Spleen (tissue), 11 donors: ENCODE results near the gene KRTAP12-4. TPM values are rescaled to one million over a fixed set of nuclear protein-coding genes. Genes with fewer than 3 reads are reported as not detected.
"Not testable (repeated sequence)": the region's sequence is repeated elsewhere in the genome, so short reads cannot be mapped to it uniquely, and the experiment has no call there.

Experiments used
- DNase-seq: peaks from one replicate; pipeline ENCODE4 v3.0.0-alpha.2; 2020
- H3K27ac ChIP-seq, 8 donors: fragments of 200-600 bp; sonication (generic) in 7 of 8; 1 replicate in 4 of 8; 2 replicates in 4 of 8; pipeline versions ENCODE4 v1.5.0 to v1.8.0; 2016 to 2021; ENCODE audit warnings: inconsistent platforms in 4 of 8, mild to moderate bottlenecking in 4 of 8, moderate library complexity in 1 of 8
- H3K27me3 ChIP-seq, 7 donors: fragments of 200-600 bp; sonication (generic) in 6 of 7; replicated peaks in 1 of 7; 1 replicate in 4 of 7; 2 replicates in 3 of 7; pipeline versions ENCODE4 v1.5.0 to v1.8.0; 2016 to 2021; ENCODE audit warnings: inconsistent platforms in 3 of 7, mild to moderate bottlenecking in 1 of 7
- H3K36me3 ChIP-seq, 6 donors: fragments of 200-600 bp; sonication (generic) in 5 of 6; 1 replicate in 4 of 6; 2 replicates in 2 of 6; pipeline versions ENCODE4 v1.5.0 to v1.8.0; 2016 to 2021; ENCODE audit warnings: inconsistent platforms in 2 of 6
- H3K4me1 ChIP-seq, 6 donors: fragments of 200-600 bp; sonication (generic) in 5 of 6; 1 replicate in 3 of 6; 2 replicates in 3 of 6; pipeline versions ENCODE4 v1.5.0 to v1.8.0; 2016 to 2021; ENCODE audit warnings: inconsistent platforms in 3 of 6
- H3K4me3 ChIP-seq, 8 donors: fragments of 200-600 bp; sonication (generic) in 7 of 8; 1 replicate in 4 of 8; 2 replicates in 4 of 8; pipeline versions ENCODE4 v1.5.0 to v1.8.0; 2016 to 2021; ENCODE audit warnings: inconsistent platforms in 4 of 8, mild to moderate bottlenecking in 4 of 8, moderate library complexity in 2 of 8
- H3K9me3 ChIP-seq, 8 donors: fragments of 200-600 bp; sonication (generic) in 7 of 8; 1 replicate in 4 of 8; 2 replicates in 4 of 8; pipeline versions ENCODE4 v1.5.0 to v1.8.0; 2016 to 2021; ENCODE audit warnings: inconsistent platforms in 4 of 8
- CTCF ChIP-seq, 11 experiments: fragments of 200-600 bp in 7 of 11; fragments of 450-650 bp in 4 of 11; sonication (generic) in 4 of 11; IDR thresholded peaks in 8 of 11; conservative IDR thresholded peaks in 3 of 11; 1 replicate in 7 of 11; 2 replicates in 4 of 11; pipeline versions ENCODE4 v1.4.0 to v1.8.0; 2016 to 2021; ENCODE audit warnings: antibody characterized with exemption in 11 of 11, inconsistent platforms in 4 of 11, mild to moderate bottlenecking in 1 of 11
- POLR2A ChIP-seq, 3 donors: fragments of 450-650 bp; IDR thresholded peaks; one replicate each; pipeline ENCODE4 v1.5.1; 2017; ENCODE audit warnings: antibody characterized with exemption in 3 of 3, mild to moderate bottlenecking in 1 of 3
- POLR2AphosphoS5 ChIP-seq, 3 donors: sonication (generic); formaldehyde crosslinking; IDR thresholded peaks; one replicate each; pipeline ENCODE4 v1.5.1; 2017; ENCODE audit warnings: antibody characterized with exemption in 3 of 3
- WGBS, 5 donors: extraction: QIAGEN DNeasy Blood & Tissue Kit in 3 of 5; methylation state at CpG; one replicate each; pipeline versions ENCODE4 v1.1.5 to v1.1.7; 2013 to 2018; 5-methylcytosine and 5-hydroxymethylcytosine counted together
- intact Hi-C: fragments of 100-400 bp; cut with DNase I; formaldehyde crosslinking; loops from one replicate; pipeline ENCODE4 v1.15.0; 2023; ENCODE audit warnings: low total_unique reads
- polyA plus RNA-seq, 3 donors: library from polyadenylated mRNA; stranded (reverse); fragments of 200-250 nt; gene quantifications; one replicate each; pipeline ENCODE4 v1.2.1, GENCODE V29; 2013
- total RNA-seq, 7 donors: library from RNA; depleted of rRNA in 3 of 7; stranded (reverse); fragments of >200 nt in 3 of 7; fragmentation: NEBNext Ultra II Directional in 4 of 7; extraction: Animal tissue kit (Norgen Biotek cat#: 25700) in 4 of 7; gene quantifications; one replicate each; pipeline versions ENCODE4 v1.1.0 to v1.2.1, GENCODE V29; 2016 to 2021
- donor health status: healthy with polysubstance abuse.
- donor health status: DM: no; HTN: no; CAD: no; lungs with moderate emphysema.
- donor health status: DM: no; HTN: no; CAD: no.
- donor health status: Bipolar disorder and iron deficiency.
- donor health status: healthy.
- donor health status: DM: no; HTN: no; CAD: no.
- donor health status: DM: yes; HTN: yes; CAD: no.

The KRTAP12-4 gene
- total and polyA plus RNA-seq, 10 donors = not detected

- no peak overlapping the region for H3K27ac ChIP-seq
- DNase-seq = no peak
- TF ChIP-seq POLR2A (IDR thresholded peaks at IDR 0.05) (no peak), CTCF (IDR thresholded peaks at IDR 0.05 in 8 of 11, conservative IDR thresholded peaks at IDR 0.05 in 3 of 11) (no peak), POLR2AphosphoS5 (IDR thresholded peaks at IDR 0.05) (no peak)
- no peaks in the 10 kb centered on the region for H3K36me3 ChIP-seq
- peaks cover 0 to 28% (median 21%) of the 10 kb centered on the region in 8 donors for H3K9me3 ChIP-seq
- H3K27me3 ChIP-seq = peaks cover 0 to 29% (median 0%) of the 10 kb centered on the region in 7 donors
- 67 to 82% (median 78%) methylated on average over 2 of the region's 2 CpGs for WGBS, 5 donors
- no peak overlapping the region for H3K4me3 ChIP-seq
- intact Hi-C loops = no loop called here
- no peaks in the 10 kb centered on the region for H3K4me1 ChIP-seq
Measured at GRCh38 chr21:44691686-44692085, 37.2 kb upstream of the KRTAP12-4 start.

DNA sequence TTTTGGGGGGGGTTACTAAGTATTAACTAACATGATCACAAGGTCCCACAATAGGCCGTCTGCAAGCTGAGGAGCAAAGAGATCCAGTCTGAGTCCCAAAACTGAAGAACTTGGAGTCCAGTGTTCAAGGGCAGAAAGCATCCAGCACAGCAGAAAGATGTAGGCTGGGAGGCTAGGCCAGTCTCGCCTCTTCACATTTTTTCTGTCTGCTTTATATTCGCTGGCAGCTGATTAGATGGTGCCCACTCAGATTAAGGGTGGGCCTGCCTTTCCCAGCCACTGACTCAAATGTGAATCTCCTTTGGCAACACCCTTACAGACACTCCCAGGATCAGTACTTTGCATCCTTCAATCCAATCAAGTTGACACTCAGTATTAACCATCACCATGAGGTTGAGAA, 35.3 kb upstream of the KRTAP12-4 start:
- WGBS, 5 donors = 80 to 89% (median 86%) methylated on average over 3 of the region's 3 CpGs
- Histone ChIP-seq H3K27me3 (peaks cover 0 to 30% (median 0%) of the 10 kb centered on the region in 7 donors), H3K9me3 (peaks cover 0 to 28% (median 21%) of the 10 kb centered on the region in 8 donors)
- TF ChIP-seq POLR2AphosphoS5 (IDR thresholded peaks at IDR 0.05) = peak in 1 of 3 donors; percentile 5
- DNase-seq, H3K4me3 ChIP-seq, H3K36me3 ChIP-seq, H3K27ac ChIP-seq, intact Hi-C loops, H3K4me1 ChIP-seq: not testable (repeated sequence)

GRCh38 chr21:44687671-44688070, 33.2 kb upstream of the KRTAP12-4 start:
- Histone ChIP-seq H3K27me3 (peaks cover 0 to 30% (median 0%) of the 10 kb centered on the region in 7 donors), H3K9me3 (peaks cover 0 to 10% (median 5%) of the 10 kb centered on the region in 8 donors), H3K4me3 (no peak overlapping the region), H3K36me3 (no peaks in the 10 kb centered on the region), H3K4me1 (no peaks in the 10 kb centered on the region), H3K27ac (no peak overlapping the region)
- 79 to 91% (median 80%) methylated on average over 11 of the region's 11 CpGs for whole genome bisulfite sequencing, 5 donors
- DNase-seq = no peak
- intact Hi-C loops = no loop called here
- TF ChIP-seq POLR2A (IDR thresholded peaks at IDR 0.05) = no peak
- TF ChIP-seq POLR2AphosphoS5 (IDR thresholded peaks at IDR 0.05) = no peak
- no peak for TF ChIP-seq CTCF (IDR thresholded peaks at IDR 0.05 in 8 of 11, conservative IDR thresholded peaks at IDR 0.05 in 3 of 11)

GRCh38 chr21:44686843-44687561, 32.5 kb upstream of the KRTAP12-4 start:
- Histone ChIP-seq H3K27ac (no peak overlapping the region), H3K36me3 (no peaks in the 10 kb centered on the region), H3K4me1 (no peaks in the 10 kb centered on the region), H3K9me3 (peaks cover 0 to 3% (median 0%) of the 10 kb centered on the region in 8 donors), H3K4me3 (no peak overlapping the region), H3K27me3 (peaks cover 0 to 30% (median 0%) of the 10 kb centered on the region in 7 donors)
- DNase-seq = no peak
- 79 to 85% (median 79%) methylated on average over 25 of the region's 25 CpGs for WGBS, 5 donors
- intact Hi-C loops = no loop called here
- no peak for TF ChIP-seq POLR2A (IDR thresholded peaks at IDR 0.05)
- TF ChIP-seq CTCF (IDR thresholded peaks at IDR 0.05 in 8 of 11, conservative IDR thresholded peaks at IDR 0.05 in 3 of 11) = no peak
- TF ChIP-seq POLR2AphosphoS5 (IDR thresholded peaks at IDR 0.05) = no peak
